Measurements from ENCODE around the gene BASP1. TPM values are rescaled to one million over a fixed set of nuclear protein-coding genes. Genes with fewer than 3 reads are reported as not detected.

Gene BASP1
- polyA plus RNA-seq, 1 of the 3 experiments (the other 2 are of a cell fraction): 107 TPM

- TF ChIP-seq NFIC (IDR thresholded peaks at IDR 0.05; ENCODE audit: borderline replicate concordance) (no peak), NRF1 (IDR thresholded peaks at IDR 0.05; ENCODE audit: low read depth, low read length) (no peak), TEAD4 (IDR thresholded peaks at IDR 0.05; ENCODE audit: borderline replicate concordance, insufficient read depth) (no peak), SIN3A (IDR thresholded peaks at IDR 0.05; ENCODE audit: borderline replicate concordance, low read depth, low read length) (no peak), MAX (IDR thresholded peaks at IDR 0.05; ENCODE audit: low read depth) (no peak), FOXM1 (IDR thresholded peaks at IDR 0.05; ENCODE audit: low read depth) (no peak), RAD21 (IDR thresholded peaks at IDR 0.05; ENCODE audit: low read length) (no peak)
- TF ChIP-seq, protein P1, sequence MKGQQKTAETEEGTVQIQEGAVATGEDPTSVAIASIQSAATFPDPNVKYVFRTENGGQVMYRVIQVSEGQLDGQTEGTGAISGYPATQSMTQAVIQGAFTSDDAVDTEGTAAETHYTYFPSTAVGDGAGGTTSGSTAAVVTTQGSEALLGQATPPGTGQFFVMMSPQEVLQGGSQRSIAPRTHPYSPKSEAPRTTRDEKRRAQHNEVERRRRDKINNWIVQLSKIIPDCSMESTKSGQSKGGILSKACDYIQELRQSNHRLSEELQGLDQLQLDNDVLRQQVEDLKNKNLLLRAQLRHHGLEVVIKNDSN (IDR thresholded peaks at IDR 0.05; ENCODE audit: borderline replicate concordance, low read depth): no peak
- TF ChIP-seq, protein P2, sequence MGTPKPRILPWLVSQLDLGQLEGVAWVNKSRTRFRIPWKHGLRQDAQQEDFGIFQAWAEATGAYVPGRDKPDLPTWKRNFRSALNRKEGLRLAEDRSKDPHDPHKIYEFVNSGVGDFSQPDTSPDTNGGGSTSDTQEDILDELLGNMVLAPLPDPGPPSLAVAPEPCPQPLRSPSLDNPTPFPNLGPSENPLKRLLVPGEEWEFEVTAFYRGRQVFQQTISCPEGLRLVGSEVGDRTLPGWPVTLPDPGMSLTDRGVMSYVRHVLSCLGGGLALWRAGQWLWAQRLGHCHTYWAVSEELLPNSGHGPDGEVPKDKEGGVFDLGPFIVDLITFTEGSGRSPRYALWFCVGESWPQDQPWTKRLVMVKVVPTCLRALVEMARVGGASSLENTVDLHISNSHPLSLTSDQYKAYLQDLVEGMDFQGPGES (IDR thresholded peaks at IDR 0.05; ENCODE audit: low read depth, low read length): no peak
Measured at GRCh38 chr5:17256839-17257238, 39.4 kb downstream of the BASP1 start (continued).

GRCh38 chr5:17257705-17258273 is 40.4 kb downstream of the BASP1 start:
- no peaks in the 10 kb centered on the region for H3K9me3 ChIP-seq
- CTCF ChIA-PET: interaction anchor here (1.2 kb wide), 1 partner anchor 1136 kb away, joined by 4 read pairs; no protein-coding TSS in a partner anchor
- TF ChIP-seq SMC3 (IDR thresholded peaks at IDR 0.05; ENCODE audit: low read depth, low read length) (no peak), MXI1 (IDR thresholded peaks at IDR 0.05; ENCODE audit: low read depth, low read length) (no peak), POLR2AphosphoS5 (IDR thresholded peaks at IDR 0.05; ENCODE audit: low read depth, low read length) (no peak), RFX5 (IDR thresholded peaks at IDR 0.05; ENCODE audit: low read length) (no peak), YY1 (IDR thresholded peaks at IDR 0.05; ENCODE audit: low read depth) (no peak), FOXM1 (IDR thresholded peaks at IDR 0.05; ENCODE audit: low read depth) (no peak), FOXJ3 (CRISPR knock-in tag; IDR thresholded peaks at IDR 0.05) (no peak), RXRA (IDR thresholded peaks at IDR 0.05; ENCODE audit: borderline replicate concordance, low read depth) (no peak), RAD21 (IDR thresholded peaks at IDR 0.05; ENCODE audit: low read length) (no peak), FOSL2 (IDR thresholded peaks at IDR 0.05; ENCODE audit: borderline replicate concordance, low read depth) (no peak)
- H3K9me2 ChIP-seq: no peaks in the 10 kb centered on the region
- H3K27me3 ChIP-seq (ENCODE audit: insufficient read depth): no peaks in the 10 kb centered on the region
- peaks cover 0 to 22% of the 10 kb centered on the region in 2 experiments for H3K36me3 ChIP-seq (replicated peaks in 1 of 2; ENCODE audit: control insufficient read depth in 1 of 2, insufficient read depth in 2 of 2, low read length in 1 of 2)
- H4K20me1 ChIP-seq (ENCODE audit: insufficient read depth): no peaks in the 10 kb centered on the region
- H3K4me1 ChIP-seq (ENCODE audit: control insufficient read depth in 1 of 2, insufficient read depth in 2 of 2, low read depth in 1 of 2, low read length in 1 of 2): peaks cover 0 to 12% of the 10 kb centered on the region in 2 experiments; a peak in 1 of 4 replicates
- H3K4me2 ChIP-seq: no peak overlapping the region; the same call in 1 of the 2 replicates
- 93% methylated on average over 5 of the region's 5 CpGs for WGBS (ENCODE audit: low lambda C conversion rate)
- no peak overlapping the region for H3K9ac ChIP-seq
- POLR2A ChIA-PET: no interaction called here
- H3K27ac ChIP-seq (ENCODE audit: low read depth in 2 of 2, low read length in 1 of 2): no peak overlapping the region
- no peak overlapping the region for H2AFZ ChIP-seq (ENCODE audit: low read depth)
- H3K4me3 ChIP-seq (ENCODE audit: low read depth in 2 of 2, low read length in 1 of 2): no peak overlapping the region
- DNase-seq: no peak
- H3K79me2 ChIP-seq (ENCODE audit: insufficient read depth): peaks cover 94% of the 10 kb centered on the region
- peaks cover 3% of the 10 kb centered on the region for H3F3A ChIP-seq (replicated peaks; ENCODE audit: insufficient read depth)
